ENCODE measurements around the gene CCDC85C.

Gene CCDC85C

DNA sequence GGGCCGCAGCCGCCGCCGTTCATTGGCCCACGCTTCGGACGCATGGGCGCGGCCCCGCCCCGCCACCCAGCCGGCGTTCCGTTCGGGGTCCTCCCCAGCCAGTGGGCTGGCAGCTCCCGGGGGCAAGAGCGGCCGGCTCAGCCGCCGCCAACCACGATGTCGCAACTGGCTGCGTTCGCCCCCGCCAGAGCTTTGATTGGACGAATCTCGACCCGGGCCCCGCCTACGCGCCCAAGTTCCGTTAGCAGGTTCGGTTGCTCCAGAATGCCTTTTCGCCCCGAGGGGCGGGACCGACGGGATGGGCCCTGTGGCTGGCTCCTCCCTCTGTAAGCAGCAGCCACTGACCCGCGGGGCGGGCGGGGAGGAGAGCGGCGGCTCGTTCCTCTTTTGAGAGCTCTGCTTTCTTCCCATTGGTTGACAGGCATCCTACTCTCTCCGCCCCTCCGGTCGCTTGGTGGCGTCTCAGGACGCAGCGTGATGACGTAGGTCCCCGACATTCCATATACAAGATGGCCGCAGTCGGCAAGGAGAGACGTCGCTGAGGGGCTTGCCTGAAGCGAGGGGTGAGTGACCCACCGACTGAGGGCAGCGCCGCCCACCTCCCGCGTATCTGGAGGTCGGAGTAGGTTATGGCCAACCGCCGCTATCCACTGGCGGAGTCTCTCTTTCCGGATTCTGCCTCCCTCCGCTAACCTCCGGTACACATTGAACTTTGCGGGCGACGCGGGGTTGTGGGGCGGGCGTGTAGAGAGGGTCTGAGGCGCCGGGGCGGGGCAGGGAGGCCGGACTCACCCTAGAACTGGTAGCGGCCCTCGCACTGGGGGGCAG lies 122.9 kb downstream of the CCDC85C start, which contains the start of gene CCNK:
CCNK (plus strand) TSS at position 493 of the 828 bp plus-strand sequence. CDS start 11,269 bp downstream, outside the sequence.
- peak; percentile 100 for DNase-seq (ENCODE audit: low read depth in 1 of 2, low spot score in 1 of 2)

DNA sequence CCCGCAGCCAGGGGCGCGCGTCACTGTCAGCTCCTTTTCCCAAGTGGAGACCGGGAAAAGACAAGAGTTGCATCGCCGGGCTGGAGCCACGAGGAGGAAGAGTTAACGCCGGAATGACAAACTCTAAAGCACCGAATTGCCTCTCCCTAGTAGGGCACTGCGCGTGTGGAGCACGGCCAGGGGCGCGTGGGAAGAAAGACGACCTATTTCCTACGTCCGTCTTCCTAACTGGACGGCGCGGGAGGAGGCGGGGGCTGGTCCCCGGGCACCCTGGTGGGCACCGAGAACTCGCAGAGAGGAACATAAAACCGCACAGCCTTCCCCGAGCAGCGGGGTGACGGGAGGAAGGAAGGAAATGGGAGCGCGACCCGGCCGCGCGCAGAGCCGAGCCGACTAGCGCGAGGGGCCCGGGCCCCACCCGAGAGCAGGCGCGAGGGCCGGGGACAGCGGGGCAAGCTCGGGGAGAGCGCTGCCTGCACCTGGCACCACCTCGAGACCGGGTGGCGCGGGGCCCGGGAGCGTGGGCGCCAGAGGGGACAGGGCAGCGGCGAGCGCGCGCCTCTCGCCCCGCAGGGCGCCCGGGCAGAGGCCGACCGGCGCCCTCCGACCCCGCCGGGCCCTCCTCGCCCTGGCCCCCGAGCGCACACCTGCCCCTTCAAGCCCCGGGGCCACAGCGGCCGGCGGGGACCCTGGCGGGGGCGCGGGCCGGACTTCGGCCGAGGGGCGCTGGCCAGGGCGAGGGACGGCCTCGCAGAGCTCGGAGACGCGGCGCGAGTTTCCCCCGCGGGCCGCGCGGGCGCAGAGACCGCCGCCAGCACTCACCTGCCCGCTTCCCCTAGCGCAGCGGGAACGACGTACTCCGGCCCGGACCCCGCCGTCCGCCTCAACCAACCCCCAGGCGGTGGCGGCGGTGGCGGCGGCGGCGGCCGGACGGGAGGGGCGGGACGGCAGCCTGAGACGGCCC lies 123.8 kb downstream of the CCDC85C start, which contains the start of gene SETD3:
SETD3 (minus strand) TSS at position 954 of the 964 bp plus-strand sequence. CDS start 15,054 bp downstream, outside the sequence.
- DNase-seq (ENCODE audit: low read depth in 1 of 2, low spot score in 1 of 2): peak; percentile 2 to 12

- DNase-seq (ENCODE audit: low read depth in 1 of 2, low spot score in 1 of 2): no peak
These were observed 124.7 kb downstream of the CCDC85C start for GRCh38 chr14:99479160-99479905.

GRCh38 chr14:99478128-99478527 lies 125.9 kb downstream of the CCDC85C start:
- DNase-seq (ENCODE audit: low read depth in 1 of 2, low spot score in 1 of 2): no peak

DNA sequence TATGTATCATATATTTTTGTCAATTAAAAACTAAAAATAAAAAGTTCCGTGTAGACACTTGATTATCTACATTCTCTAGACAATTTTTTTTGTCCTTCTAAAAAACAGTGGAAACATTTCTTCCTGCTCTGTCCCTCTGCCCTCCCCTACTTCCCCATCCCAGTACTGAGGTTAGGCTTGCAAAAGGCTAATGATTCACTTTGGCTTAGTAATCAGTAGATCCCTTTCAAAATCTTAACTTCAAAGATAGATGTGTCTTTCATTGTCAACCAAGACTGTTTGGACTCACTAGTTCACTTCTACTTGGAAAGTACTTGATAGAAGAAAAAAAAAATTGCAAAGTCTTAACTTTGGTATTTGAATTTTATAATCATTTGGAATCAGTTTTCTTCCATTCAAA lies 127.1 kb downstream of the CCDC85C start:
- no peak for DNase-seq (ENCODE audit: low read depth in 1 of 2, low spot score in 1 of 2)

- no peak for DNase-seq (ENCODE audit: low read depth in 1 of 2, low spot score in 1 of 2)
These were observed 128.3 kb downstream of the CCDC85C start for GRCh38 chr14:99475660-99476059.

GRCh38 chr14:99475179-99475578 lies 128.8 kb downstream of the CCDC85C start:
- DNase-seq (ENCODE audit: low read depth in 1 of 2, low spot score in 1 of 2): no peak

DNA sequence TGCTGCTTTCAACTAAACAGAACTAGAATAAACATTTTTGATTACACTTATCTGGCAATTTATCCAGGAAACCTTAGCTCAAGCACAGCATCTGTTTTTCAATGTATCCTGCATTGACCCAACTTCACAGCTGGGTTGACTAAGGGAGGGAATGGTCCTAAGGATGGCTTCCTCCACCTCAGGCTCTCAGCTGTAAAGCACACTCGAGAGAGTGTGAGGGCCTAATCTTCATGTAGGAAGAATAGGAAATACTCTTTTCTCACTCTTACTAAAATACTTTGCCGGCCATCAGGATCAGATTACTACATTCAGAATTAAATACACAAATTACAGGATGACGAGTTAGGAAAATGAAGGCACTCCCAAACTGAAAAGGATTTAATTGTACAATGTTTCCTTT lies 130.5 kb downstream of the CCDC85C start:
- no peak for DNase-seq (ENCODE audit: low read depth in 1 of 2, low spot score in 1 of 2)

DNA sequence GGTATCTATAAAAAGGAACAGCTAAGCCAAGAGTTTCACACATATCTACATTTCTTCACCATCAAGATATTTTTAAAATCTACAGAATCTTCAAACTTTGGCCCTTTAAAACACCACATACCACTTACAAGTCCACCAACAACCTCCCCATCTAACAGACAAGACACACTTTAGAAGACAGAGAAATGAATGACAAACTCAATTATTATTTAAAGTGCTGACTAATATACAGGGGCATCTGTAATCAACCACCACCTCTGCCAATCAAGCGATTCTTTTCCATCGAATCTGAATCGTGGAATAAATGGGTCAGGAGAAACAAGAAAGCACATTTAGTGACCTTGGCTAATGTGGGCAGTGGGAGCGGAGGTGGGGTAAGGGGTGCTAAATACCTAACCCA lies 131.1 kb downstream of the CCDC85C start:
- DNase-seq (ENCODE audit: low read depth in 1 of 2, low spot score in 1 of 2): no peak

GRCh38 chr14:99471731-99472130 lies 132.3 kb downstream of the CCDC85C start:
- no peak for DNase-seq (ENCODE audit: low read depth in 1 of 2, low spot score in 1 of 2)

- no peak for DNase-seq (ENCODE audit: low read depth in 1 of 2, low spot score in 1 of 2)
These were observed 135.0 kb downstream of the CCDC85C start for GRCh38 chr14:99468836-99469592.

DNA sequence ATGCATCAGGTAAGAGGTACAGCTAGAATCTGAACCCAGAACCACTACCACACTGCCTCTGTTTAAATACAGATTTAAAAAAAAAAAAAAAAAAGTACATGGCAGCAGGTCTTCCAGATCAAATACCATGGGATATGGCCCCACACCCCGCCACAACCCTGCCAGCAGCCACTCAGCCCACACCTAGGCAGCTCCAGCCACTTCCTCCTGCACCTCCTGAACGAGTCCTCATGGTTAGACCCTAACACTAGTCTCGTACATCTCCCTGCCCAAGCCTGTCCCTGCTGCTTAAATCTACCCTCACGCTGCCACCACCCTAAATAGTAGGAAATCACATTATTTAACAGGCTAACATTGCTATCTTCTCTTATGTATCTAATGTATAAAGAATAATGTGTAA lies 135.9 kb downstream of the CCDC85C start:
- DNase-seq (ENCODE audit: low read depth in 1 of 2, low spot score in 1 of 2): no peak

- no peak for DNase-seq (ENCODE audit: low read depth in 1 of 2, low spot score in 1 of 2)
These were observed 136.5 kb downstream of the CCDC85C start for GRCh38 chr14:99467336-99468078.

DNA sequence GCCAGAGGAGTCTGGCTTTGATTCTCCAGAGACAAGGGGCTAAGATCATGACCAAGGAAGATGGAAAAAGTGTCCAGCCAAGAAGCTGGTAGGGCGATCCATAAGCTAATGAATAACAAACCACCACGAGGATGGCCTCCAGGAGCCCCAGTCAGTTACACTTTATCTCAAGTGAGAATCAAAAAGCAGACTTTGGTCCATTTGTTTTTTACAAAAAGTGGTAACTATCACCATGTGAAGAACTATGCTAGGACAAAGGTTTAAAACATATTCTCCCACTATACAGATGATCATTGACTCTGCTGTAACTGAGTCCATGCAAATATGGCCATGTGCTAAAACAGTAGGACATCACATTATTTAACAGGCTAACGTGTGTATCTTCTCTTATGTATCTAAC lies 137.2 kb downstream of the CCDC85C start:
- no peak for DNase-seq (ENCODE audit: low read depth in 1 of 2, low spot score in 1 of 2)

DNA sequence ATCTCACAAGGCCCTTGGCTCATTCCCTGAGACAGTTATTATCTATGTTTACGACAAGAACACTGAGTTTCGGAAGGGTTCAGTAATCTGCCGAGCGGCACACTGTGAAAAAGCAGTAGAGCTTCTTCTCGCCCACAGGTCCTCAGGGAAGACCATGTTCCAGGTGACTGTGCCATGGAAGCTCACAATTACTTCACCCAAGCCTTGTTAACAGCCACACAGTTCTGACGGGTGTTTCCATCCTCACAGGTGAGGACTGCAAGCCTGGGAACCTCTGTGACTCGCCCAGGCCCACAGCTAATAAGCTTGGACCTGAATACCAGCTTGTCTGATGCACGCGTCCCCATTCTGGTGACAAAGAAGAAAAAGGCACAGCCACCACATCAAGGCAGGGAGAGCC lies 138.7 kb downstream of the CCDC85C start:
- DNase-seq (ENCODE audit: low read depth in 1 of 2, low spot score in 1 of 2): no peak

GRCh38 chr14:99463974-99464373 lies 140.0 kb downstream of the CCDC85C start:
- no peak for DNase-seq (ENCODE audit: low read depth in 1 of 2, low spot score in 1 of 2)

DNA sequence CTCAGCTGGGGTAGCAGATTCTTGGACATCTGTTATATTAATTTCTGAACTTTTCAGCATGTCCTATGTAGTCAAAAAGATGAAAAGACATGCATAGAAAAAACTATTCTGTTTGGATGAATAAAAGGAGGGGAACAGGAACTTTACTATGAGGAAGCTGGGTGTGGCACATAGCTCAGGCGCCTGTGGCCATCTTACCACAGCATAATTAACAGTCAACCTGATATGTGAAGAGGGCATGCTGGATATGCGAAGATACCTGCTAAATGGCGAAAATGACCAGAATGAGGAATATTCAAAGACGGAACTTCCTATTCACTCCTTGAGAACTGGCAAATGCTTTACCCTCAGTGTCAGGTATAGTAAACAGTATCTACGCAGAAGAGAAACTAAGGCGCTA lies 141.8 kb downstream of the CCDC85C start:
- no peak for DNase-seq (ENCODE audit: low read depth in 1 of 2, low spot score in 1 of 2)

DNA sequence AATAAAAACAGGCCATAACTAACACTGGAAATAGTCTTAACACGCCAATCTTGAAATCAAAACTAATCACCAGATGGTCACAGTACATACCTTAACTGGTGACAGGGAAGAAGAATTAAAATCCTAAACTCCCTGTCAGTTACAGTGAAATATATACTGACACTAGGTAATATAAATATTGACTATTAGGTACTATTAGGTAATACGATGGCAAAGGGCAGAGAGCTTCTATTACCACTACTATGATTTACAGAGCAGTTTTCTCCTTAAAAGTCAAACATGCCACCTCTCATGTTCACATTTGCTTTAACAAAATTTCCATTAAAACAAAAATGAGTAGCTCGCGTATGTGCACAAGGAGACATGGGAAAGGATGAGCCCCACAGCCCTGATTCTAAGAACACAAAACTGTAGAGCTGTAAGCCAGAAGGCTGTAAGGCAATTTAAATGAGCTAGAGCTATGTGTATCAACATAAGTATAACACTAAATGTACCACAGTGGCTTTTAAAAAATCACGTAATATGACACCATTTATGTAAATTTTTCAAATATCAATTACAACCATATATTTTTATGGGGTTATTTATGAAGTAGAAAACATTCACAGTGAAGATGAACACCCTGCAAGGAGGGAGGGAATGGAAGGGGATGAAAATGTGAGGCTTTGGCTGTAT lies 142.5 kb downstream of the CCDC85C start:
- no peak for DNase-seq (ENCODE audit: low read depth in 1 of 2, low spot score in 1 of 2)

DNA sequence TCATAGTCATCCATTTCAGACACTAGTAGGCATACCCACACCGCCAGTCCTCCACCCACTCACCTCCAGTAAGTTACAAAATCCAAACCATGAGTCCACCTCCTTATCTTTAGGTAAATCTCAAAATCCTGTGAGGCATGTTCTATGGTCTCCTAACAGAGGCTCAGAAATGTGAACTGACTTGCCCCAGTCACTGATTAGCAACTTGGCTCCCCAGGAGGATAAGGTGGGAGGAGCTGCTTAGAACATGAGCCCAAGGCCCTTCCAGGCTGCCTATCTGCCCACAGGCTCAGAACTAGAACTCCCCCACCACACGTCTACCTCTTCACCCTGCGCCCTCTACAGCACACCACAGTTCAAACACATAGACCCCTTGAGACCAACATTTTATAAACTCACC lies 143.2 kb downstream of the CCDC85C start:
- no peak for DNase-seq (ENCODE audit: low read depth in 1 of 2, low spot score in 1 of 2)
